HepG2 (cell line): ENCODE data around the gene MALRD1. TPM values are rescaled to one million over a fixed set of nuclear protein-coding genes. Genes with fewer than 3 reads are reported as not detected.

Experiments
- ATAC-seq: fragments of 200-7000 bp; cut with Tn5 transposase; 3 replicates; pipeline ENCODE4 v1.9.1; 2020; ENCODE audit warnings: mild to moderate bottlenecking, moderate library complexity
- BruUV-seq: library from RNA; stranded (reverse); fragments of 400-500 nt; replicated peaks from 2 replicates; lab custom pipeline; 2021; lab: Mats Ljungman, UMichigan
- CTCF ChIA-PET: fragments of 300-600 bp; formaldehyde crosslinking; extraction: SDS; loops from one replicate; lab custom pipeline; 2021; ENCODE audit warnings: low total read pairs, inconsistent platforms, low intra/inter-chr PET ratio; lab: Yijun Ruan, JAX
- POLR2A ChIA-PET: fragments of 350-600 bp; sonication (Branson Sonifier 250); formaldehyde crosslinking; loops from one replicate; lab custom pipeline; 2020; ENCODE audit warnings: antibody characterized with exemption, inconsistent platforms; lab: Yijun Ruan, JAX
- DNase-seq: peaks from one replicate; pipeline ENCODE4 v3.0.0-alpha.2; 2015; ENCODE audit warnings: low spot score
- FAIRE-seq: peaks from 3 replicates; lab custom pipeline; 2011; peaks lifted over from hg19 to GRCh38; lab: Jason Lieb, UNC
- H2AFZ ChIP-seq: one replicate; pipeline ENCODE4 v1.6.1; 2011; ENCODE audit warnings: low read length, inconsistent platforms
- H3K27ac ChIP-seq: fragments of 300-600 bp; 3 replicates; pipeline ENCODE4 v1.8.0; 2011; ENCODE audit warnings: mixed run types, mild to moderate bottlenecking, mixed read lengths, low read length, inconsistent platforms; ENCODE audit not compliant: insufficient read depth; ENCODE audit errors: extremely low read length
- H3K27me3 ChIP-seq, 2 experiments: fragments of 200-600 bp in 1 of 2; 2 replicates in 1 of 2; 3 replicates in 1 of 2; pipeline versions ENCODE4 v1.6.0 to v1.8.0; 2011; ENCODE audit warnings: low read length in 2 of 2, mild to moderate bottlenecking in 2 of 2, moderate library complexity in 2 of 2, inconsistent platforms in 1 of 2; ENCODE audit not compliant: insufficient read depth in 2 of 2, control insufficient read depth in 1 of 2
- H3K36me3 ChIP-seq, 2 experiments: fragments of 200-600 bp in 1 of 2; replicated peaks in 1 of 2; 2 replicates in 1 of 2; 3 replicates in 1 of 2; pipeline versions ENCODE4 v1.5.1 to v1.8.0; 2011; ENCODE audit warnings: low read length in 2 of 2, inconsistent platforms in 1 of 2; ENCODE audit not compliant: insufficient read depth in 2 of 2, control insufficient read depth in 1 of 2
- H3K4me1 ChIP-seq: 2 replicates; pipeline ENCODE4 v1.5.1; 2012; ENCODE audit warnings: low read length, inconsistent platforms; ENCODE audit not compliant: insufficient read depth
- H3K4me2 ChIP-seq: 2 replicates; pipeline ENCODE4 v1.6.0; 2011; ENCODE audit warnings: low read depth, low read length, inconsistent platforms
- H3K4me3 ChIP-seq, 3 experiments: fragments of 200-600 bp in 1 of 3; sonication (generic), shearing (Covaris generic) in 1 of 3; replicated peaks in 1 of 3; 2 replicates each; pipeline ENCODE4 v1.5.1; 2011 to 2016; ENCODE audit warnings: low read length in 3 of 3, inconsistent platforms in 2 of 3, low read depth in 2 of 3, mild to moderate bottlenecking in 2 of 3, control low read depth in 1 of 3, mixed read lengths in 1 of 3; ENCODE audit not compliant: insufficient read depth in 1 of 3
- H3K79me2 ChIP-seq: one replicate; pipeline ENCODE4 v1.6.1; 2011; ENCODE audit warnings: low read length, inconsistent platforms; ENCODE audit not compliant: insufficient read depth
- H3K9ac ChIP-seq: 2 replicates; pipeline ENCODE4 v1.6.0; 2011; ENCODE audit warnings: mild to moderate bottlenecking, low read depth, low read length, inconsistent platforms; ENCODE audit not compliant: insufficient read depth
- H3K9me3 ChIP-seq: 2 replicates; pipeline ENCODE4 v1.5.1; 2012; ENCODE audit warnings: mild to moderate bottlenecking, low read length
- H4K20me1 ChIP-seq: 2 replicates; pipeline ENCODE4 v1.6.0; 2011; ENCODE audit warnings: inconsistent platforms, mild to moderate bottlenecking, low read length, moderate library complexity; ENCODE audit not compliant: insufficient read depth
- ATF5 ChIP-seq: sonication (generic); formaldehyde crosslinking; IDR thresholded peaks from 2 replicates; pipeline ENCODE4 v1.4.0; 2020; ENCODE audit warnings: mild to moderate bottlenecking, low read depth, missing genetic modification reagents
- BCL3 ChIP-seq: sonication (generic); formaldehyde crosslinking; IDR thresholded peaks from 2 replicates; pipeline ENCODE4 v1.5.1; 2020; ENCODE audit warnings: mild to moderate bottlenecking, missing genetic modification reagents, moderate library complexity
- CTCF ChIP-seq: sonication (generic); formaldehyde crosslinking; IDR thresholded peaks from 2 replicates; pipeline ENCODE4 v1.5.0; 2020; ENCODE audit warnings: mild to moderate bottlenecking, missing genetic modification reagents, moderate library complexity
- POLR2AphosphoS2 ChIP-seq: IDR thresholded peaks from 2 replicates; pipeline ENCODE4 v1.6.1; 2011; ENCODE audit warnings: low read depth, low read length, improper control_type of control experiment
- SMC3 ChIP-seq: IDR thresholded peaks from 2 replicates; pipeline ENCODE4 v1.6.1; 2011; ENCODE audit warnings: low read length, improper control_type of control experiment
- STAG1 ChIP-seq: sonication (generic); formaldehyde crosslinking; IDR thresholded peaks from 2 replicates; pipeline ENCODE4 v1.4.0; 2020; ENCODE audit warnings: missing genetic modification reagents
- ZBTB14 ChIP-seq: sonication (generic); formaldehyde crosslinking; IDR thresholded peaks from 2 replicates; pipeline ENCODE4 v1.4.0; 2020; ENCODE audit warnings: missing genetic modification reagents
- ZNF317 ChIP-seq: sonication (generic); formaldehyde crosslinking; IDR thresholded peaks from 2 replicates; pipeline ENCODE4 v1.5.0; 2020; ENCODE audit warnings: mild to moderate bottlenecking, missing genetic modification reagents
- ZNF614 ChIP-seq: IDR thresholded peaks from 2 replicates; pipeline ENCODE4 v1.6.1; 2018; ENCODE audit warnings: missing biosample characterization, missing genetic modification reagents, inconsistent platforms, borderline replicate concordance
- WGBS: methylation state at CpG from one replicate; pipeline ENCODE4 v1.1.6; 2017; ENCODE audit warnings: low lambda C conversion rate; 5-methylcytosine and 5-hydroxymethylcytosine counted together
- in situ Hi-C: cut with HindIII; loops from 2 replicates; pipeline ENCODE4 v1.10.0; 2017; ENCODE audit warnings: low pct_unique_long_range_greater_than_20kb; ENCODE audit not compliant: extremely low pct_ligation_motif_present
- intact Hi-C: fragments of 100-400 bp; cut with micrococcal nuclease; formaldehyde crosslinking; loops from one replicate; pipeline ENCODE4 v1.10.0; 2022; ENCODE audit not compliant: unreplicated experiment
- polyA plus RNA-seq, 8 experiments: library from polyadenylated mRNA; depleted of rRNA in 3 of 8; stranded (reverse) in 7 of 8; unstranded in 1 of 8; fragments of >200 nt; fragmentation: Illumina TruSeq in 4 of 8; extraction: Trizol in 4 of 8; gene quantifications; 2 replicates each; pipeline versions ENCODE4 v1.2.1 to v1.2.3, GENCODE V29; 2011 to 2016; ENCODE audit warnings: low read depth in 4 of 8, missing spikeins in 1 of 8, mixed read lengths in 1 of 8; ENCODE audit not compliant: insufficient read depth in 1 of 8
- total RNA-seq, 5 experiments: library from RNA; depleted of rRNA; stranded (reverse); fragments of >200 nt; fragmentation: Illumina TruSeq; extraction: Trizol; gene quantifications; 2 replicates each; pipeline ENCODE4 v1.2.3, GENCODE V29; 2016; ENCODE audit warnings: low read depth in 1 of 5

MALRD1 gene
- total and polyA plus RNA-seq, 2 of the 13 experiments (the other 11 are each of a cell fraction or from before 2014, with no cell fraction given), result 5.7 to 15.4 TPM

- TF ChIP-seq ZBTB14 (CRISPR knock-in tag), result no peak
Observed at GRCh38 chr10:19408924-19409323, 360.3 kb downstream of the MALRD1 start (continued).

- intact Hi-C loops, result loop anchor here (10.0 kb wide), 1 partner anchor 1444 kb away; no protein-coding TSS in a partner anchor
- POLR2A ChIA-PET, result no interaction called here
- BruUV-seq, result no TSS peak
- H3K79me2 ChIP-seq, result no peaks in the 10 kb centered on the region
- TF ChIP-seq POLR2AphosphoS2, result no peak
- TF ChIP-seq, all 625 proteins: peak for 0
- H3K9ac ChIP-seq, result no peak overlapping the region
- H3K36me3 ChIP-seq, result no peaks in the 10 kb centered on the region
- no peaks in the 10 kb centered on the region for H3K9me3 ChIP-seq
- no peaks in the 10 kb centered on the region for H3K27me3 ChIP-seq
- no peak for ATAC-seq
- no peak for FAIRE-seq
- WGBS, result 37% methylated on average over 2 of the region's 2 CpGs
- CTCF ChIA-PET, result no interaction called here
- H3K4me3 ChIP-seq, result no peak overlapping the region
- no peak overlapping the region for H2AFZ ChIP-seq
- H4K20me1 ChIP-seq, result no peaks in the 10 kb centered on the region
- no peak overlapping the region for H3K27ac ChIP-seq
- DNase-seq, result no peak
- in situ Hi-C loops, result no loop called here
- H3K4me1 ChIP-seq, result no peaks in the 10 kb centered on the region
- H3K4me2 ChIP-seq, result no peak overlapping the region
Observed at GRCh38 chr10:19411119-19411518, 362.5 kb downstream of the MALRD1 start.

- Histone ChIP-seq H3K79me2 (no peaks in the 10 kb centered on the region), H3K9me3 (no peaks in the 10 kb centered on the region), H3K27me3 (no peaks in the 10 kb centered on the region), H3K4me2 (no peak overlapping the region), H4K20me1 (no peaks in the 10 kb centered on the region), H3K36me3 (no peaks in the 10 kb centered on the region), H3K9ac (no peak overlapping the region), H2AFZ (no peak overlapping the region), H3K4me1 (no peaks in the 10 kb centered on the region), H3K4me3 (no peak overlapping the region), H3K27ac (no peak overlapping the region)
- CTCF ChIA-PET, result no interaction called here
- peak; percentile 45; the same call in 1 of the 3 replicates for ATAC-seq
- peak; percentile 16 for DNase-seq
- TF ChIP-seq ZNF614 (CRISPR knock-in tag) (no peak), SMC3 (peak; percentile 20; the same call in 1 of the 2 replicates), ZNF317 (no peak), ATF5 (no peak), BCL3 (CRISPR knock-in tag) (no peak), STAG1 (CRISPR knock-in tag) (peak; percentile 61), CTCF (CRISPR knock-in tag) (peak; percentile 48)
- BruUV-seq, result no TSS peak
- in situ Hi-C loops (no loop called here), intact Hi-C loops (loop anchor here (1.0 to 10.0 kb wide), 2 partner anchors 376 to 1442 kb away; no protein-coding TSS in a partner anchor)
- POLR2A ChIA-PET, result no interaction called here
- FAIRE-seq, result no peak
Observed at GRCh38 chr10:19412531-19412930, 363.9 kb downstream of the MALRD1 start.
